Activated CD4-positive, alpha-beta T cell treated with anti-CD3 and anti-CD28 coated beads, Interleukin-2, amount 50 U/mL, for 1 hour (primary cell): ENCODE measurements around the gene NKX2-1.
"Not testable (repeated sequence)": the region's sequence is repeated elsewhere in the genome, so short reads cannot be mapped to it uniquely, and the experiment has no call there.

Source experiments
- DNase-seq: peaks from one replicate; pipeline ENCODE4 v3.0.0-alpha.2; 2020

Gene NKX2-1

GRCh38 chr14:36505181-36505815 is 14.7 kb downstream of the NKX2-1 start:
- DNase-seq, result no peak

GRCh38 chr14:36504771-36505175 is 15.3 kb downstream of the NKX2-1 start:
- no peak for DNase-seq

- DNase-seq, result no peak
Measured at GRCh38 chr14:36503771-36504741, 16.0 kb downstream of the NKX2-1 start.

- DNase-seq, result no peak
Measured at GRCh38 chr14:36502558-36503508, 17.2 kb downstream of the NKX2-1 start.

GRCh38 chr14:36498938-36499337 is 21.1 kb downstream of the NKX2-1 start:
- DNase-seq, result no peak

- no peak for DNase-seq
Measured at GRCh38 chr14:36496346-36496745, 23.7 kb downstream of the NKX2-1 start.

GRCh38 chr14:36495666-36496065 is 24.4 kb downstream of the NKX2-1 start:
- no peak for DNase-seq

GRCh38 chr14:36493761-36494160 is 26.3 kb downstream of the NKX2-1 start:
- DNase-seq, result no peak

GRCh38 chr14:36485773-36486172 is 34.3 kb downstream of the NKX2-1 start:
- DNase-seq, result no peak

- DNase-seq, result no peak
Measured at GRCh38 chr14:36479344-36479743, 40.7 kb downstream of the NKX2-1 start.

GRCh38 chr14:36478782-36479181 is 41.2 kb downstream of the NKX2-1 start:
- DNase-seq, result no peak

GRCh38 chr14:36477266-36477665 is 42.8 kb downstream of the NKX2-1 start:
- DNase-seq, result no peak

GRCh38 chr14:36476061-36476460 is 44.0 kb downstream of the NKX2-1 start:
- not testable (repeated sequence) for DNase-seq

GRCh38 chr14:36474593-36474992 is 45.4 kb downstream of the NKX2-1 start:
- no peak for DNase-seq

- no peak for DNase-seq
Measured at GRCh38 chr14:36471431-36471830, 48.6 kb downstream of the NKX2-1 start.

GRCh38 chr14:36467332-36467731 is 52.7 kb downstream of the NKX2-1 start:
- no peak for DNase-seq
